Activated T-cell treated with anti-CD3 and anti-CD28 coated beads for 4 hours (primary cell): ENCODE data around the gene TNIP1.

Experiments used
- DNase-seq: peaks from one replicate; pipeline ENCODE4 v3.0.0-alpha.2; 2020

Gene TNIP1

DNA sequence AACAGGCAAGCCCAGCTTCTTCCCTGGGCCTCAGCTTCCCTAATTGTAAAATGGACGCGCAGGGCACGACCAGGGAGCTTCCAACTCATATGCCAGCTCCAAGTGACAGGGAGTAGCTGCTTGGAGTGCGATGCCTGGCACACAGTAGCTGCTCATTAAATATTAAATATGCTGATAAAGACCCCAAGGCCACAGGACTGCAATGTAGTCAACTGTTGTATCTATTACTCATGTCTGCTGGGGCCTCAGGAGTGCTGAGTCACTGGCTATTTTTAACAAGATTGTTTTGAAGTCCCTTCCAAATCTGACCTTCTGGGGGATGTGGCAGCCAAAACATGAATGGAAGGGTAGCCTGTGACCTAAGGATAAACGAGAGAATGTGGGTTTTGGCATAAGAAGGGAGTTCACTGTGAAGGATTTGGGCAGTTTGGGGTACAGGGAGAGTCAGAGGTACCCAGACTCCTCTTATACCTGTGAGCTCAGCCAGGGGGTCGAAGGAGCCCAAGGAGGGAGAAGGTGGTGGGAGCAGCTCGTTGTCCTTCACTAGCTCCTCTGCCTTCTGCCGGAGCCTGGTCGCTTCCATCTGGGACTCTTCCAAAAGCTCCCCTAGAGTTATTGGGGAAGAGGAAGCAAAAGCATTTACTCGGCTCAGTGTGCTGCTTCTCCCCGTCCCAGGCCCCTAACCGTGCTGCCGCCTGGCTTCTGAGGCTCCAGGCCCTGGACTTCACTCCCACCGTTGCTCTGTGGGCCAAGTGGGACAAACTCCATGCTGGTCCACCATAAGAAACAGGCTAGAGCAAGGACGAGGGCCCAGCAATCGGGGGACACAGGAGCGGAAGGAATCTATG is 17.5 kb downstream of the TNIP1 start:
- DNase-seq, result no peak

DNA sequence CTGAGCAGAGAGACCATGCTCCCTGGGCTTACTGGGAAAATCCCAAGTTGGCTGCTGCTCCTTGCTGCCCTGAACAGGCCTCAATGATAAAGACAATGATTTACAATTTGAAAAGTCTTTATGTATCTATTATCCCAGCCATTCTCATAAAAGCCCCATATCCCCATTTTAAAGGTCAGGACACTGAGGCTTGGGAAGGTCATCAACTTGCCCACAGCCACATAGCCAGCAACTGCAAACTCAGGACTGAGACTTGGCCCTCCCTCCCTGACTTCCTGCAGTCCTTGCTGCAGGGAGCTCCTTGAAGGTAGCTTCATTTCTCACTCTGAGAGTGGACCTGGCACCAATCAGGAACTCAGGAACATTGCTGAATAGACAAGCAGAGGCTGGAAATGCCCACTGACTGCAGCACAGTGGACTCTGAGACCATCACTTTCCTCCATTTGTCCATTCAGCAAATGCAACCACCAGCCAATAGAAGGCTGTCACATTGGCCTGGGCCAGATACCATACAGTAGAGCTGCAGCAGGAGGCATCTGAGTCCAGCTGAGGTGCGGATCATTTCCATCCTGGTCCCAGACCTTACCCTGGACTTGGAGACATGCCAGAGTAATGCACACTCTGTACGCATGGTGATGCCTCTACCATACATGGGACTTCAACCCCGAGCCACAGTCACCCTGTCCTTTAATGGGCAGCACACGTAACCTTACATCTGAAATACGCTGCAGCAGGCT is 18.3 kb downstream of the TNIP1 start:
- no peak for DNase-seq

DNA sequence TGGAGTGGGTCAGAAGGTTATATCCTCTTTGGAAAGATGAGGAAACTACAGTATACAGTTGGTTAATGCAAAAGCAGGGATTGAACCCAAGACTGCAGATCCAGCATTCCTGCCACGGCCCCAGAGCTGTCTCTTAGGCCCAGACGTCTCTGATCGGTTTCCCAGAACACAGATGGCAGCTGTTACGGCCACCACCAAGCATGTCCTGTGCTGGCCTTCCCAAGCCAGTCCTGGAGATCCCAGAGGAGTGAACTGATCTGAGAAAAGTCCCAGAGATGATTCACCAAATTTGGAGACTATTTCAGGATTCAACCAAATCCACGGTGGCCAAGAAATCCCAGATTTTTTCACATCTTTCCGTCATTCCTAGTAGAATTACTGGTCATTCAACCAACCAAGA is 20.1 kb downstream of the TNIP1 start:
- DNase-seq, result no peak

DNA sequence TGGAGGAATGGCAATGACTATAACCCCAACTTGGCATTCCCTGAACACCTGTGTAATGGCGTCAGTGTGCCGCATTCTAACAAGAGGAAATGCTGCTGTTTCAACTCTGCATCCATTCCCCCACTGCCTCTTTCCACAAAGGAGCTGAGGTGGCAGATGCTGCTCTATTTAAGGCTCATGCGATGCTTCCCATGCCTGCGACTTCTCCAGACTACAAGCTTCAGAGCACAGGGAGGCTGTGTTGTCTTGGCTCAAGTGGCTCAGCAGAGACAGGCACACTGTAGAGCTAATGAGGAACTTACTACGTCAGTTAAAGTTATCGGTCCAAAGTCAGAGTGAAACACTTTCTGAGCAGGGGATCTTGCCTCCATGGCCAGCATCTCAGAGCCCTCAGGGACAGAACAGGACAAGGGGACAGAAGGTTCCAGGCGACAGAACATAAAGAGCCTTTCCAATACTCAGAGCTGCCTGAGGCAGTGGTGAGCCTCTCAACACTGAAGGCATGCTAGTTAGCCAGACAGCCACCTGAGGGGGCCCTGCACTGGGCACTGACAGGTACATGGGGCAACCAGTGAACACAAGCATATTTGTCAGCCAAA is 21.8 kb downstream of the TNIP1 start:
- no peak for DNase-seq

DNA sequence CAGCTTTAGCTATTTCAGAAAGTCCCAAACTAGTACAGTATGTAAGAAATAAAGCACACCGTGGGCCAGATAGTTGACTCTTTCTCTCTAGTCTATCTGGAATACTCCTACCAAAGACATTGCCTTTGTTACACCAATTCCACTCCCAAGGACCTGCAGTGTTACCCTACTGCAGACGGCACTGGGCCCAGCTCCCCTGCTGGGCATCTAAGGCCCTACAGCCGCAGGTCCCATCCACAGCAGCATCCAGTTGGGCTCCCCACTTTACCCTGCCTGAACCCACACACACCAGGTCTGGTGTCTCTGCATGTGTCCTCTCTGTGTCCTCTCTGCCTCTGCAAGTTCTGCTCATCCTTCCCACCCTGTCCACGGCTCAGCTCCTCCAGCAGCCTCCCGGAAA is 22.5 kb downstream of the TNIP1 start:
- DNase-seq, result no peak

DNA sequence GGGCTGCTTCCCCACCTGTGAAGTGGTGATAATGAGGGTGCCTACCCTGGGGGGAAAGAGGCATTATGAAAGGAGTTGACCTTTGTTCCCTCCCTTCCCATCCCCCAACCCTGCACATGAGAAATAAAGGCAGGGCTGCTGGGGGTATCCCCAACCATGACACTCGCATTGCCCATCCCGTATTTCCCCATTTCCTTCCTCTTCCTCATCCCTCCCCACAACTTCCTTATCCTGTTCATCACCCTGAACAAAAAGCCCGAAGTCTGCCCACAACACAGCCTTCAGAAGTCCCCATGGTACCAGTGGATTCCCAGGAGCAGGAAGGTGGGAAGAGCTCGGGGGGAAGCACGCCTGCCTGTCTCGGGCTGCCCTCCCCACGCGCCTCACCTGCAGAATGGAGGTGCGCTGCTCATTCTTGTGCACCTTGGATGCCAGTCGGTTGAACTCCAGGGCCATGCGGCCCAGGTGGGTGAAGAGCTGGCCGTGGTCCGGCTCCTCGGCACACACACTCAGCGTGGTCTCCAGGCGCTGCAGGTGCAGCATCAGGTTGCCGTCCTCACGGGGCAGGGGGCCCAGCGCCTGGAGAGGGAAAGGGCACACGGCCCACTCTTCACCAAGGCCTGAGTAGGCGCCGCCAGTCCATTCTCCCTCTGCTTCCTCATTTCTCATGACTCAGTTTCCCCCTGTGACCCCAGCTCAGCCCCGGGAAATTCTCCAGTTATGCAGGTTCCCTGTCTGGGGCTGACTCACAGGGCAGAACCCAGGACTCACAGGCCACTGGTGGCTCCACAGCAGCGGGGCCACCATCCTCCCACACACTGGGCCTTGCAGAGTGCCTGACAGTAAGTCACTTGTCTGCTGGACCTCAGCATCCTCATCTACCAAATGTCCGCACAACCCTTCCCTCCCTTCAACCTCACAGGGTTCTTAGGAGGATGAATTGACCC is 24.2 kb downstream of the TNIP1 start:
- no peak for DNase-seq

DNA sequence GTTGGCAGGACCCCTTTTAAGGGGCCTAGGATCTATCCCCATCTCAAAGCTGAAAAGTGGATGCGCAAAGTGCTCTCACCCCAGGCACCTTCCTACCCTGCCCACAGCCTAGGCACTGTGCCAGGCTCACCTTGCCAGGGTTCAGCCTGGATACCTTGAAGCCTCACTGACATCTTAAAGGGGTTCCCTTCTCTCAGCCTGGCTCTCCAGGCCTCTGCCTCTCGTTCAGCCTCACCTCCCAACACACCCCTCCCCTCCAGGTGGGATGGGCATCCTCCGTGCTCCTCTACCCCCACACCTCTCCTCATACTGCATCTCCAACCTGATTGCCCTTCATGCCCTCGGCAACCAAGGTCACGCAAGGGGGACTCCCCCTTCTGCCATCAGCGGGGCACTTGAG is 25.5 kb downstream of the TNIP1 start:
- no peak for DNase-seq

DNA sequence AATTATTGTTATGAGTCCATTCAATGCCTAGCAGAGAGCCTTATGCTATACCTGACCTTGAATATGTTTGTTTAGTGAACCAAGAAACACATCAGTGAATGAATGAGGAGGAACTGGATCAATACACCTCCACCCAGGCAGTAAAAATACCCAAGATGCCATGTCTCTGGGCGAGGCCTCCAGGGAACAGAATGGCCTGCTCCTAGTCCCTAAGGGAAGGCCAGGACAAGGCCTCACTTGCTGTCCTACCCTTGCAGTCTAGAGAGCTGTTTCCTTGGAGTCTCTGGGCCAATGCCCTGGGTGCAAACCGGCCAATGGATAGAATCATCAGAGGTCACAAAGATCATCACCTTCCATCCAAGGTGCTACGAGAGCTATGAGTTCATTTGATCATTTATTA is 26.1 kb downstream of the TNIP1 start:
- DNase-seq, result no peak

DNA sequence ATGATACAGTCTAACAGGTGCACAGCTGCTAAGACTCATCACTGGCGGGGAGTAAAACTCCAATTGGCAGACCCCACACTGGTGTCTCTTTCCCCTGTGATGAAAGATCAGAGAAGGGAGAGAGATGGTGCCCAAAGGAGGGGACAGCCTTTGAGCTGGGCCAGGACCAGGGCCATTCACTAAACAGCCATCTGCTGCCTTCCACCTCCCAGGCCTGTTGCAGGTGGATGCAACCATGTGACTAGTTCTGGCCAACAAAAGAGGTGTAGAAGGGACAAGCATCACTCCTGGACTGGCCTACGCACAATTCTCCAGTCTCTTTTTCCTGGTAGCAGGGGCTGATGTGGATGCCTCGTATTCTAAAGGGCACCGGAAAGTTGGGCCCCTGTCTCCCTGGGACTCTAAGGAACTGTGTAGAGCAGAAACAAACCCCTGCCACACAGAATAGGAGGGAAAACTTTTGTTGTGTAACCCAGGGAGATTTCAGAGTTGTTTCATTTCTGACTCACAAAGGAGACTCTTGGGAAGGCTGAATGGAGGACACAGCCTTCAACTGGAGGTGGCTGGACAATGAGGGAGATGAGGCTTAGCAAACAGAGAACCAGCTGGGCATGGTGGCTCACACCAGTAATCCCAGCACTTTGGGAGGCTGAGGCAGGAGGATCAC is 26.9 kb downstream of the TNIP1 start:
- DNase-seq, result no peak

DNA sequence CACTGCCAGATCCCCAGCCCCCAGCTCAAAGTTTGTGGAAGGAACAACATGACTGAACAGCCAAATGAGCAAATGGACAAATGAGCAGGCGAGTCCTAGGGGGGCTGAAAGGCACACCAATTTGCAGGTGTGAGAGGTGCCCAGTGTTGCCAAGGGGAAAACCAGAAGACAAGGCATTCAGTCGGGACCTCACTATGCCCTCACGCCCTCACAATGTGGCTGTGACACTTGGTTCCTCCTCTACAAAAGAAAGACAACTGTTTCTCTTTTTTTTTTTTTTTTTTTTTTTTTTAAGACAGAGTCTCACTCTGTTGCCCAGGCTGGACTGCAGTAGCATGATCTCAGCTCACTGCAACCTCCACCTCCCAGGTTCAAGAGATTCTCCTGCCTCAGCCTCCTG is 28.0 kb downstream of the TNIP1 start:
- DNase-seq, result no peak

DNA sequence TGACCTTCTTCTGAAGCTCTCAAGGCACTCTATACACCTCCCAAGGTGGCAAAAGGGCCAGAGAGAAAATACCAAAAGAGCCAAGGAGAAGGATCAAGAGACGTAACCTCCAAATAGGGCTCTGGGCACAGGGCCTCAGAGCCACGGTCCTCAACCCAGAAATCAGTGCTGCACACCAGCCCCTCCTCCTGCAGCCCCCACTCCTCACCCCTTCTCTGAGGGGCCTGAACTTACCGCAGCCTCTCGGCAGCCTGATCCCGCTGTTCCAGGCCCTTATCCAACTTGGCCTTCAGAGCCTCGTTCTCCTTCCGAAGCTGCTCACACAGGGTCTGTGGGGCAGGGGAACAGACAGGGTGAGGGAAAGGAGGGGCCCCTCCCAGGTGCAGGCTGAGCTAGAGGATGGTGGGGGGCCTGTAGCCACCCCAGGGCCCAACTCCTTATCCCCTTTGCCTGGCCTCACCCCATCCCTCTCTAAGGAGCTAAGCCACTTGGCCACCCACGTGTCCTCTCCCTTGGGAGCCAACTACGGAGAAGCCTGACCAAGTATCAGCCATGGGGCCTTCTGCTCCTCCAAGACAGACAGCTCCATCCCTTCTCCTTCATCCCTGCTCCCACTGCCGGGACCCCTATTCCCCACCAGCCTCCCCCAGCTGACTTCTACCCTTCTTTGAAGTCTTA is 28.8 kb downstream of the TNIP1 start:
- DNase-seq, result no peak

DNA sequence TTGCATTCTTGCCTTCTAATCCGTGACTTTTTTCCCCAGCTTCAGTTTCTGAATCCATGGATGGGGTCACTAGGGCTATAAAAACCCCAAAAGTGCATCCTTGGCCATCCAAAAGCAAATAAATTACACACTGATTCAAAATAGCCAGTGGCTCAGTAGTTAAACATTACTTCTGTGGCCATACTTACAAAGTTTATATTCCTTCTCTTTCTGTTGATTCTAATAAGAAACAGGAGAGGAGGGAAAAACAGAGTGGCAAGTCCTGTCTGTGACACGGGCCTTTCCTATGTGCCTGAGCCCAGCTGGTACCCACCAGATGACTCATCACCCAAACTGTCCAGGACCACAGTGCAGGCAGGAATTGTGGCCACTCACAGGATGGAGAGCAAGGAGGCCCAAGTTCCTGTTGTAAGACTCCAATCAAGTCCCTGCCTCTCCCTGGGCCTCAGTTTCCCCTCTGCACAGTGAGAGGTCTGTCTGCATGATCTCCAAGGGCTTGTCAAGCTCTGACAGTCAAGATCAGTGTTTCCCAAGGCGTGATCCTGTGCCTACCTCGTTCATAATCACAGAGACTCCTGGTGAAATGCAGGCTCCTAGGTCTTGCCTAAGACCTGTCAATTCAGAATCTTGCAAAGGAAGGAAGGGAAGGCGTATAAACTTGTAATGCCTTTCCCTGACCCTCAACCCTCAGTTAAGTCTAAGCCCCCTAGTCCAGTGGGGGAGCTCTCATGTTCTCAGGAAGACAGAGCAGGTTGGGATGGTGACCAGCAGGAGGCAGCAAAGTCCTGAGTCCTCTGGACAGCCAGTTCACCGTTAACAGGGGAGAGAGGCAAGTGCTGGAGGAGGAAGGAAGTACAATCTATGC is 29.5 kb downstream of the TNIP1 start:
- DNase-seq, result peak; percentile 62

DNA sequence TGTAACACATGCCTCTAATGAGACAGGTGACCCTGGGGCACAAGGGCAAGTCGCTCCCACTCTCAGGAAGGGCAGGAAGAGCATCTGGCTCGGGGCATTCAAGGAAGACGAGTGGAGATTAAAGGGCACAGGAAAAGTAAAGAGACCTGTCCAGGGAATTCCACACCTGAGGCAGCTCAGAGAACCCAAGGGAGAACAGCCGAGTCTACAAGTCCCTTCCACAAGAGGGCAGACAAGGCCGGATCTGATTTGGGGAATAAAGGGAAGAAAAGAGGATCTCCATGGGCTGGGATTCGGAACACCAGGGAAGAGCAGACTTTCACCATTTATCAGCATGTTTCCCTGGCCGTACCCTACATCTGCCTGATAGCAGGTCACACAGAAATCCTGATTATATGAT is 32.3 kb downstream of the TNIP1 start:
- DNase-seq, result no peak

DNA sequence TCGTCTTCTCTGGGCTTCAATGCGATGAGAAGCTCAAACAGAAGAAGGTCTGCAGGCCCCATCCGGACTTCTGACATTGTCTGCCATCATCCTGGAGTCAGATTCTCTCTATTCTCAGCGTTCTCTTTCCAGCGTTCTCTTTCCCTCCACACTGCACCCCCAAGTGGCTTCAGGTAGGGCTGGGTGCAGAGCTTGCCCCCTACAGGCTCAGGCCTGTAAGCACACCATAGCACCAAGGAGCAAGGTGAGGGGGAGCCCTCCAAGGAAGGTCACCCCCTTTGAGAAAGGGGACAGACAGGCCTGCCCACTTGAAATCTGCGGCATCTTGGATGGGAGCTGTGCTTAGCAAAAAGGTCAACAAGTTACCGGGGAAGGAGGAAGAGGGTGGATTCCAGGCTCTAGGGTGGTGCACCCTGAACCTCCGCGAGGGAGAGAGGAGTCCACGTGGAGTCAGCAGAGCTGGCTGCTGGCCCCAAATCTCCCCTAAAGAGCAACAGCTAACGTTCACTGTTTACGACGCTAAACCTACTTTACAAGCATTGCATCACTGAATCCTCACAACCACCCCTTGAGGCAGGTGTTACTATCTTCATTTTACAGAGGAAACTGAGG is 32.9 kb downstream of the TNIP1 start:
- DNase-seq, result no peak

DNA sequence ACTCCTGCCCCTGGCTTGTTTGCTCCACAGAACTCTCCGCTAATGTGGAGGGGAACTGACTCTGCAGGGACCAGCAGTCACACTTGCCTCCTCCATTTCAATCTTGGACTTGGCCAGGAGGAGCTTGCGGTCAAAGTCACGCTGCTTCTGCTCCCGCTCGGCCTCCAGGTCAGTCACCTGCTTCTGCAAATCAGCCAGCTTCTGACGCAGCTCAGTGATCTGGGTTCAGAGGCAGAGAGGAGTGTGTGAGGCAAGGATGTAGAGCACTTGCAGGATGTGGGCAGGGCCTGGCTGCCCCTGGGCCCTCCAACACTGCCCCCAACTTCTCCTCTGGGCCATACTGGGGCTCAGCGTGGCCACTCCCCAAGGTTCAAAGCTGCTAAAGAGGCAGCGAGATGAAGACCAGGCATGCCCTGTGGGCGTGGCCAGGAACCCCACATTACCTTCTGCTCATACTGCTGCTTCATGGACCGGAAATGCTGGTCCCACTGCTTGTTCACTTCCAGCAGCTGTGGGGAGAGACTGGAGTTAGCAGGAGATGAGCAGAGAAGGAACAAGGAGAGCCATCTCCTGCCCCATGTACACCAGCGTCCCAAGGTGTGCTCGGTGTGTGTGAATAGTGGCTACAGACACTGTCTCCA is 38.3 kb downstream of the TNIP1 start:
- DNase-seq, result no peak

DNA sequence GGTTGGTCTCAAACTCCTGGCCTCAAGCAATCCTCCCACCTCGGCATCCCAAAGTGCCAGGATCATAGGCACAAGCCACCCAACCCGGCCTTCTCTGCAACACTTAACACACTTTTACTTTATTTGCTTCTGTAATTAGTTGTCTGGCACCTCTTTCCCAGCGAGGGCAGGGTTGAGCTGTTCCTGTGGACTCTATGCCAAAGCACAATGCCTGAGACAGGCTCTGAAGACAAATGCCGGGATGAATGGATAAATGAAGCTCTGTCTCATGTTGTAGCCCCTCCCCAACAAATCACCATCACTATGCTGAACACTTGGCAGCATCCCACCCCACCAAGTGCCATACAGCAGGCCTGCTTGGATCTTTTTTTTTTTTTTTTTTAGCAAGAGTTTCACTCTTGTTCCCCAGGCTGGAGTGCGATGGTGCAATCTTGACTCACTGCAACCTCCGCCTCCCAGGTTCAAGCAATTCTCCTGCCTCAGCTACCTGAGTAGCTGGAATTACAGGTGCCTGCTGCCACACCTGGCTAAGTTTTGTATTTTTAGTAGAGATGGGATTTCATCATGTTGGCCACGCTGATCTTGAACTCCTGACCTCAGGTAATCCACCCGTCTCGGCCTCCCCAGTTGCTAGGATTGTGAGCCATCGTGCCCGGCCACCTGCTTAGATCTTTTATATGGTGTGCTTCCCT is 39.1 kb downstream of the TNIP1 start:
- no peak for DNase-seq

DNA sequence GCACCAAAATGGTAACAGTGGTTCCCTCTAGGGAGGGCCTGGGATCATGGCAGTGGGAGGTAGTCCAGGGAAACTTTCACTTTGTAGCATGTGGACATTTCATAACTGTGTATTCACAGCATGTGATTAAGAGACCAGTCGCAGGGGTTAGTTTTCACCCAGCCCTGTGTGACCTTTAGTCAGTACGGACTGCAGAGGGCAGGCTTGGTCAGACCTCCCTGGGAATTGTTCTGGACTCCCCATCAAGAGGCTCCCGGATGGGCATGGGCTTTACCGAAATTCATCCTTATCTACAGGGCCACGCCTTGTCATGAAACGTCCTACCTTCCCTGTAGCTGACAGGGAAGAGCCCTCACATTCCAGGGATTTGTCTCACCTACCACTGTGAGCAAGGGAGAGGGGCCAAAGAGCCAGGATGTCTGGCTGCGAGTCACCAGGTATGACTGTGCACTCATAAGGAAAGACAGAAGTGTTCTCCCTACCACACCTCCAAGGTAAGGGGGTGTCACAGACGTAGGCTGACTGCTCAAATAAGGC is 40.6 kb downstream of the TNIP1 start:
- DNase-seq, result no peak

DNA sequence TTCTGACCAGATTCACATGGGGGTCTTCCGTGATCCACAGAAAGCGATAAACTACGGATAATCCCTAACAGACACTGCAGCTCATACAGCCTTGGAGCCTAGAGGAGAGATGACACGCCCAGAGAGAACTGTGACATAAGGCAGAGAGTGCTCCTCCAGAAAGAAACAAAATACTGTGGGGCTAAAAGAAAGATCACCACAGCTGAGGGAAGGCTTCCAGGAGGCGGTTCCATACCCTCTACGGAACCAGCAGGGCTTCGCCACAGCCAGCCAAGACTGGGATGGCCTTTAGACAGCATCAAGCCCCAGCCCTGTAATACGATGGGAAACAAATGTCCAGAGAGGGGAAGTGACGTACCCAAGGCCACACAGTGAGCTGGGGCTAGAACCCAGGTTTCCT is 41.2 kb downstream of the TNIP1 start:
- no peak for DNase-seq

DNA sequence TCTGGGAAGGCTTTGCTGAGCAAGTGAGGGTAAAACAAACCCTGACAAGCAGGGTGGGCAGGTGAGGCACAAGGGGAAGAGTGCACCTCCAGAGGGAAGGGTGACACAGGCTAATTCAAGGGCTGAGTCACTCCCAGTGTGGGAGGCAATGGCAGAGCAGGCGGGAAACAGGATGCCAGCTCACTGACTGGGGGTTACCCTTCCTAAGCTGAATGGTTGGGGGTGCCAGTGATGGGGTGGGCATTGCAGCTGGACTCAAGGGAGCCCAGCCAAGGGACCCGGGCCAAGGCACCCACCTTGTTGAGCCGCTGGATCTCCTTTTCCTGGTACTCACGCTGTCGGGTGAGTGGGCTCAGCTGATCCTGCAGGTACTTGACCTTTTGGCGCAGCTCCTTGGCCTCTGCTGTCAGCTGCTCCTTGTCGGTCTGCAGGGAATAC is 42.0 kb downstream of the TNIP1 start:
- DNase-seq, result no peak
